H1 (cell line): ENCODE data around the gene CPO. TPM values are rescaled to one million over a fixed set of nuclear protein-coding genes. Genes with fewer than 3 reads are reported as not detected.

Source experiments
- CTCF ChIA-PET: fragments of 300-600 bp; sonication (Branson Sonifier 250); formaldehyde crosslinking; loops from one replicate; lab custom pipeline; 2021; ENCODE audit not compliant: partially characterized antibody; lab: Charles Lee
- POLR2A ChIA-PET: fragments of 300-600 bp; sonication (Branson Sonifier 250); formaldehyde crosslinking; loops from one replicate; lab custom pipeline; 2021; ENCODE audit warnings: inconsistent platforms; ENCODE audit not compliant: partially characterized antibody; lab: Charles Lee
- DNase-seq, 2 experiments: peaks; one replicate each; pipeline versions ENCODE4 v3.0.0 to v3.0.0-alpha.2; 2010 to 2022; ENCODE audit warnings: low spot score in 2 of 2, low read depth in 1 of 2, mixed read lengths in 1 of 2
- FAIRE-seq: peaks from 2 replicates; lab custom pipeline; 2011; peaks lifted over from hg19 to GRCh38; lab: Jason Lieb, UNC
- H2AFZ ChIP-seq: 2 replicates; pipeline ENCODE4 v1.8.1; 2012; ENCODE audit warnings: low read length, inconsistent platforms
- H2AK5ac ChIP-seq: 2 replicates; pipeline ENCODE4 v1.6.1; 2013; ENCODE audit warnings: low read depth, low read length
- H2BK120ac ChIP-seq: replicated peaks from 2 replicates; pipeline ENCODE3; 2013; ENCODE audit warnings: low read depth, low read length, inconsistent platforms
- H2BK12ac ChIP-seq: 2 replicates; pipeline ENCODE4 v1.6.1; 2013; ENCODE audit warnings: low read depth, low read length
- H2BK15ac ChIP-seq: 2 replicates; pipeline ENCODE4 v1.6.1; 2013; ENCODE audit warnings: low read length
- H2BK20ac ChIP-seq: 2 replicates; pipeline ENCODE4 v1.6.1; 2013; ENCODE audit warnings: low read length
- H2BK5ac ChIP-seq: 2 replicates; pipeline ENCODE4 v1.6.1; 2013; ENCODE audit warnings: low read depth, low read length
- H3K14ac ChIP-seq: 2 replicates; pipeline ENCODE4 v1.6.1; 2013; ENCODE audit warnings: inconsistent platforms; ENCODE audit not compliant: insufficient read length
- H3K18ac ChIP-seq: 2 replicates; pipeline ENCODE4 v1.6.1; 2013; ENCODE audit warnings: low read length; ENCODE audit errors: extremely low read depth
- H3K23ac ChIP-seq: 2 replicates; pipeline ENCODE4 v1.6.1; 2013; ENCODE audit warnings: inconsistent platforms; ENCODE audit not compliant: insufficient read length
- H3K23me2 ChIP-seq: 2 replicates; pipeline ENCODE4 v1.6.1; 2013; ENCODE audit warnings: low read depth, low read length
- H3K27ac ChIP-seq: 2 replicates; pipeline ENCODE4 v1.6.1; 2011; ENCODE audit warnings: low read depth, low read length, inconsistent platforms
- H3K27me3 ChIP-seq, 4 experiments: replicated peaks in 1 of 4; 1 replicate in 1 of 4; 2 replicates in 3 of 4; pipeline versions ENCODE4 v1.6.1 to v1.8.1; 2011 to 2013; ENCODE audit warnings: low read length in 3 of 4, mild to moderate bottlenecking in 3 of 4, inconsistent platforms in 2 of 4, mixed read lengths in 2 of 4, moderate library complexity in 1 of 4; ENCODE audit not compliant: control insufficient read depth in 3 of 4, insufficient read depth in 3 of 4; ENCODE audit errors: extremely low read depth in 1 of 4
- H3K36me3 ChIP-seq, 4 experiments: 2 replicates each; pipeline versions ENCODE4 v1.6.1 to v1.8.1; 2011 to 2013; ENCODE audit warnings: mild to moderate bottlenecking in 4 of 4, low read length in 3 of 4, moderate library complexity in 2 of 4, control low read depth in 1 of 4, inconsistent platforms in 1 of 4; ENCODE audit not compliant: insufficient read depth in 4 of 4, control insufficient read depth in 2 of 4
- H3K4ac ChIP-seq: replicated peaks from 2 replicates; pipeline ENCODE3; 2013; ENCODE audit warnings: low read length, low read depth, mixed read lengths, inconsistent platforms; ENCODE audit not compliant: insufficient read length
- H3K4me1 ChIP-seq, 4 experiments: replicated peaks in 1 of 4; 1 replicate in 1 of 4; 2 replicates in 3 of 4; pipeline versions ENCODE4 v1.6.1 to v1.8.1; 2011 to 2013; ENCODE audit warnings: low read length in 3 of 4, inconsistent platforms in 2 of 4, mixed read lengths in 1 of 4; ENCODE audit not compliant: insufficient read depth in 4 of 4, control insufficient read depth in 3 of 4
- H3K4me2 ChIP-seq, 2 experiments: 2 replicates each; pipeline versions ENCODE4 v1.6.1 to v1.8.1; 2011 to 2013; ENCODE audit warnings: low read depth in 2 of 2, low read length in 2 of 2, control low read depth in 1 of 2, inconsistent platforms in 1 of 2, mild to moderate bottlenecking in 1 of 2; ENCODE audit not compliant: insufficient read depth in 1 of 2
- H3K4me3 ChIP-seq, 4 experiments: fragments of 200-600, 300-600 bp in 1 of 4; sonication (generic), shearing (Covaris generic), sonication (Bioruptor Twin) in 1 of 4; 2 replicates each; pipeline versions ENCODE4 v1.5.1 to v1.8.1; 2011 to 2016; ENCODE audit warnings: low read length in 4 of 4, low read depth in 3 of 4, control low read depth in 2 of 4, inconsistent platforms in 2 of 4, mild to moderate bottlenecking in 2 of 4, mixed read lengths in 1 of 4, moderate library complexity in 1 of 4; ENCODE audit not compliant: insufficient read depth in 2 of 4; ENCODE audit errors: extremely low read depth in 1 of 4
- H3K56ac ChIP-seq: replicated peaks from 2 replicates; pipeline ENCODE3; 2013; ENCODE audit warnings: low read depth, mild to moderate bottlenecking, mixed read lengths, low read length, inconsistent platforms; ENCODE audit not compliant: insufficient read length
- H3K79me1 ChIP-seq: 2 replicates; pipeline ENCODE4 v1.6.1; 2013; ENCODE audit warnings: low read depth, low read length, control low read depth
- H3K79me2 ChIP-seq, 2 experiments: 2 replicates each; pipeline versions ENCODE4 v1.6.1 to v1.8.1; 2012 to 2013; ENCODE audit warnings: low read length in 2 of 2, mild to moderate bottlenecking in 2 of 2, inconsistent platforms in 1 of 2; ENCODE audit not compliant: insufficient read depth in 2 of 2, control insufficient read depth in 1 of 2
- H3K9ac ChIP-seq, 4 experiments: replicated peaks in 1 of 4; 1 replicate in 1 of 4; 2 replicates in 3 of 4; pipeline versions ENCODE4 v1.6.1 to v1.8.1; 2011 to 2013; ENCODE audit warnings: low read depth in 3 of 4, low read length in 3 of 4, control low read depth in 2 of 4, mild to moderate bottlenecking in 2 of 4, moderate library complexity in 2 of 4, inconsistent platforms in 1 of 4; ENCODE audit errors: extremely low read depth in 1 of 4
- H3K9me3 ChIP-seq, 2 experiments: 2 replicates each; pipeline versions ENCODE4 v1.6.1 to v1.8.1; 2012 to 2013; ENCODE audit warnings: mild to moderate bottlenecking in 2 of 2, moderate library complexity in 2 of 2, control low read depth in 1 of 2, inconsistent platforms in 1 of 2, low read depth in 1 of 2, low read length in 1 of 2, mixed read lengths in 1 of 2; ENCODE audit not compliant: insufficient read depth in 2 of 2
- H4K20me1 ChIP-seq, 2 experiments: replicated peaks in 1 of 2; 2 replicates each; pipeline versions ENCODE3 to v1.8.1; 2011 to 2013; ENCODE audit warnings: inconsistent platforms in 2 of 2, low read length in 2 of 2, mild to moderate bottlenecking in 1 of 2; ENCODE audit not compliant: insufficient read depth in 2 of 2, control insufficient read depth in 1 of 2
- H4K5ac ChIP-seq: 2 replicates; pipeline ENCODE4 v1.6.1; 2013; ENCODE audit warnings: low read length, low read depth, mixed read lengths, inconsistent platforms; ENCODE audit not compliant: insufficient read length
- H4K8ac ChIP-seq: 2 replicates; pipeline ENCODE4 v1.8.0; 2013; ENCODE audit warnings: mild to moderate bottlenecking, moderate library complexity, low read length, inconsistent platforms; ENCODE audit not compliant: insufficient read depth; ENCODE audit errors: extremely low read depth
- H4K91ac ChIP-seq: replicated peaks from 2 replicates; pipeline ENCODE3; 2013; ENCODE audit warnings: low read length, mixed read lengths, inconsistent platforms; ENCODE audit not compliant: insufficient read length
- EGR1 ChIP-seq: IDR thresholded peaks from 2 replicates; pipeline ENCODE4 v1.6.1; 2011; ENCODE audit warnings: low read depth, low read length, borderline replicate concordance
- FOSL1 ChIP-seq: IDR thresholded peaks from 2 replicates; pipeline ENCODE4 v1.6.1; 2011; ENCODE audit warnings: mild to moderate bottlenecking, low read depth, low read length, moderate library complexity; ENCODE audit not compliant: insufficient read depth
- GABPA ChIP-seq: IDR thresholded peaks from 2 replicates; pipeline ENCODE4 v1.6.1; 2011; ENCODE audit warnings: mild to moderate bottlenecking, low read length, moderate library complexity, borderline replicate concordance; ENCODE audit not compliant: insufficient read depth
- JUND ChIP-seq: IDR thresholded peaks from 2 replicates; pipeline ENCODE4 v1.6.1; 2011; ENCODE audit warnings: mild to moderate bottlenecking, improper control_type of control experiment, low read length
- MAX ChIP-seq: IDR thresholded peaks from 2 replicates; pipeline ENCODE4 v1.6.1; 2012; ENCODE audit warnings: inconsistent platforms
- NANOG ChIP-seq: IDR thresholded peaks from 2 replicates; pipeline ENCODE4 v1.6.1; 2011; ENCODE audit warnings: low read length, low read depth, mild to moderate bottlenecking, inconsistent platforms; ENCODE audit not compliant: insufficient read depth, poor library complexity, severe bottlenecking
- POLR2A ChIP-seq, 2 experiments: IDR thresholded peaks; 1 replicate in 1 of 2; 2 replicates in 1 of 2; pipeline ENCODE4 v1.6.1; 2011; ENCODE audit warnings: low read depth in 2 of 2, low read length in 2 of 2, mild to moderate bottlenecking in 2 of 2; ENCODE audit errors: control extremely low read depth in 1 of 2
- POLR2AphosphoS5 ChIP-seq: IDR thresholded peaks from 2 replicates; pipeline ENCODE4 v1.6.1; 2011; ENCODE audit warnings: low read depth, low read length
- RNF2 ChIP-seq: fragments of 200-900, 300-1000 bp; sonication (generic); IDR thresholded peaks from 2 replicates; pipeline ENCODE4 v1.7.1; 2016; ENCODE audit warnings: borderline replicate concordance, low read depth, mild to moderate bottlenecking, antibody characterized with exemption, low read length; ENCODE audit not compliant: poor library complexity, severe bottlenecking; ENCODE audit errors: missing control alignments
- SAP30 ChIP-seq: fragments of 300-600 bp; sonication (generic); IDR thresholded peaks from 2 replicates; pipeline ENCODE4 v1.7.1; 2012; ENCODE audit warnings: low read length, moderate library complexity, mild to moderate bottlenecking, inconsistent platforms; ENCODE audit not compliant: insufficient read depth, insufficient replicate concordance
- SUZ12 ChIP-seq: fragments of 200-600 bp; sonication (generic); IDR thresholded peaks from 2 replicates; pipeline ENCODE4 v1.6.1; 2012; ENCODE audit warnings: mild to moderate bottlenecking, inconsistent platforms, low read length, moderate library complexity, mixed read lengths
- TAF1 ChIP-seq: IDR thresholded peaks from 2 replicates; pipeline ENCODE4 v1.6.1; 2011; ENCODE audit warnings: mild to moderate bottlenecking, low read depth, low read length
- TBP ChIP-seq: IDR thresholded peaks from 2 replicates; pipeline ENCODE4 v1.6.1; 2011; ENCODE audit warnings: low read depth, low read length, improper control_type of control experiment
- YY1 ChIP-seq: IDR thresholded peaks from 2 replicates; pipeline ENCODE4 v1.6.1; 2011; ENCODE audit warnings: low read depth, mild to moderate bottlenecking, low read length
- ZNF274 ChIP-seq: IDR thresholded peaks from 2 replicates; pipeline ENCODE4 v1.7.0; 2012; ENCODE audit warnings: low read length, borderline replicate concordance; ENCODE audit errors: extremely low read depth
- WGBS, 2 experiments: shearing (Covaris generic) in 1 of 2; methylation state at CpG; one replicate each; pipeline versions ENCODE4 v1.1.6 to v1.1.7; 2013 to 2015; ENCODE audit warnings: low lambda C conversion rate in 2 of 2, mixed read lengths in 2 of 2, inconsistent platforms in 1 of 2, low coverage in 1 of 2, missing lambda C conversion rate in 1 of 2; ENCODE audit not compliant: insufficient replicate concordance in 2 of 2, insufficient coverage in 1 of 2, insufficient read length in 1 of 2; ENCODE audit errors: extremely low coverage in 1 of 2, missing lambda C conversion rate in 1 of 2; 5-methylcytosine and 5-hydroxymethylcytosine counted together
- polyA plus RNA-seq, 7 experiments: library from polyadenylated mRNA; depleted of rRNA in 3 of 7; stranded (reverse) in 5 of 7; unstranded in 2 of 7; fragments of >200 nt in 5 of 7; fragments of 200-250 nt in 2 of 7; gene quantifications; 1 replicate in 5 of 7; 2 replicates in 1 of 7; 4 replicates in 1 of 7; pipeline versions ENCODE4 v1.2.1 to v1.2.3, GENCODE V29; 2011 to 2013; ENCODE audit warnings: missing spikeins in 2 of 7, mixed read lengths in 2 of 7
- total RNA-seq: library from RNA; stranded (reverse); fragmentation: NEBNext Ultra II Directional; extraction: Animal tissue kit (Norgen Biotek cat#: 25700); gene quantifications from 2 replicates; pipeline ENCODE4 v1.2.1, GENCODE V29; 2021

The CPO gene
- total and polyA plus RNA-seq, 2 of the 8 experiments (the other 6 are each of a cell fraction or from before 2014, with no cell fraction given), result 1.3 TPM

GRCh38 chr2:207014424-207014823, 75.1 kb downstream of the CPO start:
- no peak overlapping the region for H3K4me2 ChIP-seq
- no peak overlapping the region for H2BK12ac ChIP-seq
- no peak overlapping the region for H4K91ac ChIP-seq
- H3K79me2 ChIP-seq, result no peaks in the 10 kb centered on the region
- no peak overlapping the region for H3K27ac ChIP-seq
- H3K27me3 ChIP-seq, result no peaks in the 10 kb centered on the region
- peaks cover 3 to 7% of the 10 kb centered on the region in 2 experiments; a peak in 3 of 4 replicates for H3K9me3 ChIP-seq
- H3K23ac ChIP-seq, result no peak overlapping the region
- DNase-seq (no peak), FAIRE-seq (no peak)
- ChIA-PET POLR2A (no interaction called here), CTCF (interaction anchor here (1.2 kb wide), 1 partner anchor 129 kb away, joined by 3 read pairs; no protein-coding TSS in a partner anchor)
- no peak overlapping the region for H3K56ac ChIP-seq
- no peak overlapping the region for H2AFZ ChIP-seq
- H3K4ac ChIP-seq, result no peak overlapping the region
- no peaks in the 10 kb centered on the region for H3K23me2 ChIP-seq
- no peak overlapping the region for H4K5ac ChIP-seq
- H4K8ac ChIP-seq, result no peak overlapping the region
- no peak overlapping the region for H3K14ac ChIP-seq
- H3K4me3 ChIP-seq, result no peak overlapping the region
- H4K20me1 ChIP-seq, result no peaks in the 10 kb centered on the region
- peaks cover 0 to 6% (median 3%) of the 10 kb centered on the region in 4 experiments; a peak in 2 of 7 replicates for H3K4me1 ChIP-seq
- H2BK15ac ChIP-seq, result no peak overlapping the region
- H2BK20ac ChIP-seq, result no peak overlapping the region
- no peak overlapping the region for H2AK5ac ChIP-seq
- H2BK120ac ChIP-seq, result no peak overlapping the region
- H3K36me3 ChIP-seq, result no peaks in the 10 kb centered on the region
- no peak overlapping the region for H3K18ac ChIP-seq
- no peak overlapping the region for H3K9ac ChIP-seq
- WGBS, 2 experiments, result 83% methylated on average over 2 of the region's 2 CpGs; no CpG with 5 or more reads in 1 of the 2 experiments
- no peaks in the 10 kb centered on the region for H3K79me1 ChIP-seq
- no peak overlapping the region for H2BK5ac ChIP-seq
- TF ChIP-seq ZNF274 (no peak), NANOG (no peak), POLR2A (IDR thresholded peaks at IDR 0.05; ENCODE audit: control extremely low read depth in 1 of 2, low read depth in 2 of 2, low read length in 2 of 2) (no peak), TAF1 (no peak), YY1 (no peak), JUND (no peak), EGR1 (no peak), MAX (no peak), RNF2 (no peak), SAP30 (no peak), FOSL1 (no peak), TBP (no peak), GABPA (no peak), POLR2AphosphoS5 (no peak), SUZ12 (no peak)
